Ammon's horn (tissue), 1 donor: ENCODE results near the gene RBPJ.
"Not testable (repeated sequence)": the region's sequence is repeated elsewhere in the genome, so short reads cannot be mapped to it uniquely, and the experiment has no call there.

Experiments
- DNase-seq: peaks from one replicate; pipeline ENCODE4 v3.0.0-alpha.2; 2016; ENCODE audit warnings: low spot score

RBPJ gene

DNA sequence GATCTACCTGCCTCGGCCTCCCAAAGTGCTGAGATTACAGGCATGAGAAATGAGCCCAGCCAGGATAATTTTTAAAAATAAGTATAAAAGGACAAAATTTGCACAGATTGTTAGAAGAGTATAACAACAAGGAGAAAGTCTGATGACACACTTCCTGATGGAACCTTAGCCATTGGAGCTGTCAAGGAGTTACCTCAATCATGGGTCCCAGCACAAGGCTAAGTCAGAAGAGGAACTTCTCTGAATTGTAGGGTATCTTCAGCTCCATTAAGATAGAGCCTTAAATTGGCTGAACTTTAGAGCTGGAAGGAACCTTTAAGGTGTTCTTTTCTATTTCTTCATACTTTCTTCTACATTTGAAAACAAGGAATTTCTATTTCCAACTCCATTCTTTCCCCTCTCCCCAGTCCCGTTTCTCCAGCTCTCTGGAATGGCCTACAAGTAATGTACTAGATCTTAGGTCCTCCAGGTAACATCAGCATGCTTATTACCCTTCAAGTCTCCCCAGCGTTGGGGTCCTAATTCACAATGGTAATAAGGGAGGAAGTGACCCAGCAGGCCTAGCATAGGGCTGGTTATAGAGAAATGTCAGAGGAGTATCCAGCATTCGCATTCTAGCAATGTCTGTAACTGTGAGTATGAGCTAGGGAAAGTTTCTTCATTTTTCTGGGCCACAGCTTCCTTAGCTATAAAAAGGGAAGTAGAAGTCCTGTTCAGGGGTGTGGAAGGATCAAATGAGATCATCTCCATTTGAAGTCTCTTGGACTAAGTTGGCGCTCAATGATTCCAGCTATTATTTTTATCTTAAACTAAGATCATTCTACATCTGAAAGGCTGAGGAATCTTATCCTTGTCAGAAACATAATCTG lies 18.5 kb upstream of the RBPJ start:
- DNase-seq: no peak

DNA sequence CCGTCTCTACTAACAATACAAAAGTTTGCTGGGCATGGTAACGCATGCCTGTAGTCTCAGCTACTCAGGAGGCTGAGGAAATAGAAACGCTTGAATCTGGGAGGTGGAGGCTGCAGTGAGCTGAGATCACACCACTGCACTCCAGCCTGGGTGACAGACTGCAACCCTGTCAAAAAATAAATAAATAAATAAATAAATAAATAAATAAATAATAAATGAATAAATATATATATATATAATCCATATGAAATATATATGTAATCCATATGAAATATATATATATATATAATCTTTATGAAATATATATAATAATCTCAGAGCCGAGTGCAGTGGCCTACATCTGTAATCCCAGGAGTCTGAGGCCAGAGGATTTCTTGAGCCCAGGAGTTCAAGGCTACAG lies 17.8 kb upstream of the RBPJ start:
- DNase-seq: no peak

- DNase-seq: no peak
These were observed 13.6 kb upstream of the RBPJ start for GRCh38 chr4:26307037-26307800.

GRCh38 chr4:26308568-26308967 lies 12.2 kb upstream of the RBPJ start:
- no peak for DNase-seq

- no peak for DNase-seq
These were observed 10.6 kb upstream of the RBPJ start for GRCh38 chr4:26310264-26310663.

DNA sequence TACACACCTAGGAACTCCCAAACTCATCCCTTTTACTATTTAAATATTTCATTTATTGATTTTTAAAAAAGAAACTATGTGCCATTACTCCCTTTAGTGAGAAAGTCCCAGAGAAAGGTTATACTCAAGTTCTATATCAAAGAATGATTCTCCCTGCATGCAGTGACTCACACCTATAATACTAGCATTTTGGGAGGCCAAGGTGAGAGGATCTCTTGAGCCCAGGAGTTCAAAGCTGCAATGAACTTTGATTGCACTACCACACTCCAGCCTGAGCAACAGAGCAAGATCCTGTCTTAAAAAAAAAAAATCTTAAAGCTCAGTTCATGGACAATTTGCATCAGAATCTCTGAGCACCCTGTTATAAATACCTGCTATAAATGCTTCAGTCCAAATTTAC lies 9.2 kb upstream of the RBPJ start:
- no peak for DNase-seq

- DNase-seq: not testable (repeated sequence)
These were observed 5.4 kb upstream of the RBPJ start for GRCh38 chr4:26315316-26315932.

GRCh38 chr4:26317766-26318165 lies 3.0 kb upstream of the RBPJ start:
- no peak for DNase-seq

DNA sequence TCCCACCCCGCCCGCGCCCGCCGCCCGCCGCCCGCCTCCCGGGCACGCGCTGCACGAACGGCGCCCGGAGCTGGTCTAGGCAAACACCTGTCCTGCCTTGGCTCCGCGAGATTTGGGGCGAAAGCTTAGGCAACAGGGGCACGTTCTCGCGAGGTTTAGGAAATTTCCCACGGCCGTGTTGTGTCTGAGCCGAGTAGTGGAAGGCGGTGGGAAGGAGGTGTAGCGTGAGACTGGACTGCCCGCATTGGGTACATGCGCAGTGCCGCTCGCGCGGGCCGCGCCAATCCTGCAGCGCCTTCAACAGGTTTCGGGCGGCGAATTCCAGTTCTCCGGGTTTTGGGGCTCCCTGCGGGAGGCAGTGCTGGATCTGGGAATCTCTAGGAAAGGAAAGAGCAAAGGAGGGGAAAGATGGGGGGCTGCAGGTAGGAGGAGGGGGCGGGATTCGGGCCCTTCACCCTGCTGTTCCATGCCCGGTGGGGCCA lies 1.3 kb upstream of the RBPJ start:
- peak; percentile 98 for DNase-seq

DNA sequence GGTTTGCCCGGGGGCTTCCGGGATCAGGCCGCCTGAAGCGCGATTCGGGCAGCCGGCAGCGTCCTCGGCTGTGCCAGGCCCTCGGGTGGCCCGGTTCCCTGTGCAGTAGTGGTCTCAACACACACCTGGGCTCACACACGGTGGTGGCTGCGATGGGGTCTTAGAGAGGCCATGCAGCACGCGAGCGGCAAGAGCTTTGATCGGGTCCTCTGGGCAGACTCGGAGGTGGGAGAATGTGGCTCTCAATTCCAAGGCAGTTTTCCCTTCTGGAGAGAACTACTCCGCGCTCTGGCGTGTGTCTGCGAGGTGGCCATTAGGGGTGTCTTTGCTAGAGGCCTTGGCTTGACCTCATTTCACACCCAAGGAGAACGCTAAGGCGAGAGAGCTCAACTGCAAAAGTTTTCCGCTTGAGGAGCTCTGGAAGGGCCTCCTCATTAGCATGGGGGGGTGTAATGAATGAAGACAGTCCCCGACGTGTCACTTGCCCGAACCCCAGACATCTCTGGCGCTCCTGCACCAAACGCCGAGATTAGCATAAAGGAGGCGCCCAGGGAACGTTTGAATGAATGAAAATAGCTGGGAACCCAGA lies 771 bp upstream of the RBPJ start:
- DNase-seq: no peak

GRCh38 chr4:26321373-26322221 lies 783 bp downstream of the RBPJ start:
- peak; percentile 45 for DNase-seq

DNA sequence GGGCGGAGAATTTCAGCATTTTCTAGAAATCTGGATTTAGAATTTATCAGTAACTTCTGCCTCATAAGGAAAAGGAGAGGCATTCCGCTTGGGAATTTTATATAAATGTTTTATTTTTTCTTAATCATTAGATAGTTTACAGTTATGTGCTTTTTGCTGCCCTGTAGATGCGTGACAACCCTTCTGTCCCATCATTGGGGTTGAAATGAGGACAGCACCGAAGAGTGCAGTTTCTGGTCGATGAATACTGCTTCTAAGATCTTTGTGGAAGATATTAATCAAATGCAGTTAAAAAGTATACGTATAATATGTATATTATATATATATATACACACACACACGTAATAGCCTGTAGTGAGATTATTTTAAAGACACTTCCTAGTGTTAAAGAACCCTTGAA lies 1.5 kb downstream of the RBPJ start:
- DNase-seq: no peak

GRCh38 chr4:26323821-26324220 lies 3.0 kb downstream of the RBPJ start:
- DNase-seq: no peak

- DNase-seq: no peak
These were observed 4.4 kb downstream of the RBPJ start for GRCh38 chr4:26325191-26325590.

DNA sequence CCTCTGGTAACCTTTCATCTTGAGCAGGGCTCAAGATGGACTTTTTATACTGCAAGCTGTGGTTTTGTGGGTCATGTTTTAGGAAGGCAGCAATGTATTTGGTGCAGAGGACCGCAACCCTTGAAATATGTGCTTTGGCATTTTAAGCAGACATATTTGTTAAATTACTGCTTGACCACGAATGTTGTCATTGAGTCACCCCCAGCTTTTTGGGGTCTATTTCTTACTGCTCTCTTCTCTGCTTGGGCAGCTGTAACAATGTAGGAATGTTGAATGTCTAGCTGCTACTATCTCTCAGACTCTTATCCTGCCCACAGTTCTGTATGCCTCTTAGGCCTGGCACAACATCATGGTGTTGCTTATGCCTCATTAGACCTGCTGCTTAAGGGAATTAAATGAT lies 6.0 kb downstream of the RBPJ start:
- no peak for DNase-seq

DNA sequence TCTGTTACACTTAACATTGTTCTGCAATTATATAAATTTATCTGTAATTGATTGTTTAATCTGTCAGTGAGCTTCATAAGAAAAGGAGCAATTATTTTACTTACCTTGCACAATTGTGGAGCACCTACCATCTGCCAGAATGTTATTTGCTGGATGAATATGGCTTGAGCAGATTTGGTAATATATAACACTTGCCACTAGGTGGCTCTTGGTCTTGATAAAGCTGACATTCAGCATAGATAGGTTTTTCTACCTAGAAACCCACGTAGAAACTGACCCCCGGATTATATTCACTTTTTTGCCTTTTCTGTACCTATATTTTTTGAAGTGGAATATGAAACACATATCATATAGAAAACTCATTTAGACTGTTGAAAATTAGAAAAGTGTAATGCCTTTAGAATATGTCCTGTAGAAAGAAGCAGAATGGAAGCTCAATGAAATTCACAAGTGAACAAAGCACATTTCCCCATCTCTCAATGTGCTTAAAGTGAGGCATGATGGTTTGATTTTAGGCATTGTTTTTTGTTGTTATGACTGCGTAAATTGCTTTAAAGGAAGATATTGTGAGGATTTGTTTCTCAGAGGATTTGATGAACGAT lies 9.5 kb downstream of the RBPJ start:
- DNase-seq: peak; percentile 75

GRCh38 chr4:26330946-26331345 lies 10.1 kb downstream of the RBPJ start:
- no peak for DNase-seq

DNA sequence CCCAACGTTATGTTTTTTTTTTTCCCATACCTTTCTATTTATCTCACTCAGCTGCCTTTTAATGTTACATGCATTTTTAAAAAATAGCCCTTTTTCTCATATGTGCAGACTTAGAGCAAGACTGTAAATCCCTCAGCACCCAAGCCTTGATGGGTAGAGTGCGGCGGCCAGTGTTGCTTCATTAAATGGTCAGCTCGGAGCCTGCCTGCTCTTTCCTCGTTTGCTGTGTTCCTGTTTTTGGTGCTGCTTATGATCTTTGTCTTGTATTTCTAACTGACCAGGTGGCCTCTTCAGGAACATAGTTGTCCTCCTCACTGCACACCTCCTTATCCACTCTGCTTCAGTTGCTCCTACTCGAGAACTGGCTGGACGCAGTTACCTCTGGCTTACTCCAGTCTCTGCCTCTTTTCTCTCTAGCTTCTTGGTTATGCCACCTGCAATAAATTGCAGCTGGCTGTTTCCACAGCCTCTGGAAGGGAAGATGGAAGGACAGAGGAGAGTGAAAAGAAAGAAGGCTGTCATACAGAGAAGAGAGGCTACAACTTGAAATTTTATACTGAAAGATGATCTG lies 10.7 kb downstream of the RBPJ start:
- DNase-seq: no peak

DNA sequence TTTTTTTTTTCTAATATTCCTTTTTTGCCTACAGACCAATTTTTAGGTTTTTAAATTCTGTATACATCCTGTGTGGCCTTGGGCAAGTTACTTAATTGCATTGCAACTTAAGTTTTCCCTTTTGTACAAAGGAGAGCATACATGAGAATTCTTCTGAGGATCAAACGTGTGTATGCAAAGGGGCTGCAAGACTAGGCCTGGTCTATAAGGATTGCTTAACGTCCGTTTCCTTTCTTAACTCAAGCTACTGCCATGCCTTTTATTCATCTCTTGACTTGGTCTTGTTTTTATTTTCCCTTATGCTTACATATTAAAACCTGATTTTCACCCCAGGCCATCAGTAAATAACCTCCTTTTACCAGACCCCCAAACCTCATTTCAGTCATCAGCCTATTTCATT lies 13.6 kb downstream of the RBPJ start:
- no peak for DNase-seq

- no peak for DNase-seq
These were observed 16.8 kb downstream of the RBPJ start for GRCh38 chr4:26337612-26338011.
